Ureter (tissue), 1 donor: ENCODE data around the gene NKD2. TPM values are rescaled to one million over a fixed set of nuclear protein-coding genes. Genes with fewer than 3 reads are reported as not detected.
"Not testable (repeated sequence)": the region's sequence is repeated elsewhere in the genome, so short reads cannot be mapped to it uniquely, and the experiment has no call there.

Source experiments
- DNase-seq: peaks from one replicate; pipeline ENCODE4 v3.0.0-alpha.2; 2020; ENCODE audit warnings: low spot score
- total RNA-seq: library from RNA; stranded (reverse); gene quantifications from one replicate; pipeline ENCODE4 v1.2.4, GENCODE V29; 2023
- donor health status: DM: yes; HTN: yes; CAD: no.

The NKD2 gene
- total RNA-seq, 1 donor from 2014 or later = 14.2 TPM

GRCh38 chr5:1013948-1014301 lies 5.3 kb downstream of the NKD2 start:
- no peak for DNase-seq

- no peak for DNase-seq
Observed at GRCh38 chr5:1014346-1014745, 5.7 kb downstream of the NKD2 start.

- no peak for DNase-seq
Observed at GRCh38 chr5:1014781-1015221, 6.2 kb downstream of the NKD2 start.

GRCh38 chr5:1015507-1015906 lies 6.9 kb downstream of the NKD2 start:
- DNase-seq = no peak

GRCh38 chr5:1016036-1016435 lies 7.4 kb downstream of the NKD2 start:
- no peak for DNase-seq

GRCh38 chr5:1016476-1016875 lies 7.9 kb downstream of the NKD2 start:
- no peak for DNase-seq

GRCh38 chr5:1017056-1017455 lies 8.5 kb downstream of the NKD2 start:
- no peak for DNase-seq

GRCh38 chr5:1017691-1018455 lies 9.3 kb downstream of the NKD2 start:
- DNase-seq = no peak

- DNase-seq = no peak
Observed at GRCh38 chr5:1018596-1018995, 10.0 kb downstream of the NKD2 start.

GRCh38 chr5:1019001-1019905 lies 10.7 kb downstream of the NKD2 start:
- no peak for DNase-seq

GRCh38 chr5:1020452-1020961 lies 11.9 kb downstream of the NKD2 start:
- no peak for DNase-seq

GRCh38 chr5:1021136-1021968 lies 12.8 kb downstream of the NKD2 start:
- DNase-seq = no peak

GRCh38 chr5:1021969-1022336 lies 13.4 kb downstream of the NKD2 start:
- DNase-seq = not testable (repeated sequence)

- DNase-seq = no peak
Observed at GRCh38 chr5:1026700-1027621, 18.4 kb downstream of the NKD2 start.

- no peak for DNase-seq
Observed at GRCh38 chr5:1027631-1028441, 19.2 kb downstream of the NKD2 start.

- no peak for DNase-seq
Observed at GRCh38 chr5:1028481-1029281, 20.1 kb downstream of the NKD2 start.

GRCh38 chr5:1029282-1029944 lies 20.8 kb downstream of the NKD2 start:
- DNase-seq = no peak

GRCh38 chr5:1029945-1030625 lies 21.5 kb downstream of the NKD2 start:
- no peak for DNase-seq
